HG03196 (cell line): ENCODE data around the gene IL17C.

Experiments used
- ATAC-seq: cut with Tn5 transposase; IDR thresholded peaks from one replicate; pipeline ENCODE4 v1.9.1; 2021; ENCODE audit not compliant: unreplicated experiment

Gene IL17C

GRCh38 chr16:88643644-88643932 lies 5.2 kb downstream of the IL17C start:
- ATAC-seq: no peak

- ATAC-seq: no peak
These were observed 7.1 kb downstream of the IL17C start for GRCh38 chr16:88645455-88645854.

GRCh38 chr16:88645941-88646340 lies 7.6 kb downstream of the IL17C start:
- ATAC-seq: no peak

GRCh38 chr16:88646345-88647034 lies 8.1 kb downstream of the IL17C start:
- no peak for ATAC-seq

- no peak for ATAC-seq
These were observed 9.1 kb downstream of the IL17C start for GRCh38 chr16:88647178-88648070.

- ATAC-seq: no peak
These were observed 11.0 kb downstream of the IL17C start for GRCh38 chr16:88649195-88649923.

- ATAC-seq: no peak
These were observed 11.8 kb downstream of the IL17C start for GRCh38 chr16:88649924-88650748.

- peak; percentile 55 for ATAC-seq
These were observed 12.4 kb downstream of the IL17C start, which contains the start of gene CYBA for GRCh38 chr16:88650749-88651275. TSS of gene CYBA (minus strand) at chr16:88651053. CDS start at chr16:88651013, 40 bp downstream.

GRCh38 chr16:88651276-88651988 lies 13.1 kb downstream of the IL17C start:
- peak; percentile 64 for ATAC-seq

- ATAC-seq: peak; percentile 3
These were observed 13.8 kb downstream of the IL17C start for GRCh38 chr16:88651989-88652761.

- ATAC-seq: no peak
These were observed 14.3 kb downstream of the IL17C start for GRCh38 chr16:88652762-88653063.

- ATAC-seq: no peak
These were observed 14.7 kb downstream of the IL17C start for GRCh38 chr16:88653101-88653500.

- no peak for ATAC-seq
These were observed 15.4 kb downstream of the IL17C start for GRCh38 chr16:88653596-88654362.

GRCh38 chr16:88654363-88655052 lies 16.1 kb downstream of the IL17C start:
- ATAC-seq: no peak

GRCh38 chr16:88655053-88655732 lies 16.8 kb downstream of the IL17C start:
- no peak for ATAC-seq

- ATAC-seq: no peak
These were observed 17.4 kb downstream of the IL17C start for GRCh38 chr16:88655733-88656281.
